AML-193 (cell line): ENCODE results near the gene ASIC4.

ENCODE experiments used
- DNase-seq, 2 experiments: peaks; one replicate each; lab custom pipeline; 2025; lab: John Stamatoyannopoulos, UW

The ASIC4 gene

GRCh38 chr2:219482674-219483405, 31.4 kb upstream of the ASIC4 start:
- DNase-seq = no peak

DNA sequence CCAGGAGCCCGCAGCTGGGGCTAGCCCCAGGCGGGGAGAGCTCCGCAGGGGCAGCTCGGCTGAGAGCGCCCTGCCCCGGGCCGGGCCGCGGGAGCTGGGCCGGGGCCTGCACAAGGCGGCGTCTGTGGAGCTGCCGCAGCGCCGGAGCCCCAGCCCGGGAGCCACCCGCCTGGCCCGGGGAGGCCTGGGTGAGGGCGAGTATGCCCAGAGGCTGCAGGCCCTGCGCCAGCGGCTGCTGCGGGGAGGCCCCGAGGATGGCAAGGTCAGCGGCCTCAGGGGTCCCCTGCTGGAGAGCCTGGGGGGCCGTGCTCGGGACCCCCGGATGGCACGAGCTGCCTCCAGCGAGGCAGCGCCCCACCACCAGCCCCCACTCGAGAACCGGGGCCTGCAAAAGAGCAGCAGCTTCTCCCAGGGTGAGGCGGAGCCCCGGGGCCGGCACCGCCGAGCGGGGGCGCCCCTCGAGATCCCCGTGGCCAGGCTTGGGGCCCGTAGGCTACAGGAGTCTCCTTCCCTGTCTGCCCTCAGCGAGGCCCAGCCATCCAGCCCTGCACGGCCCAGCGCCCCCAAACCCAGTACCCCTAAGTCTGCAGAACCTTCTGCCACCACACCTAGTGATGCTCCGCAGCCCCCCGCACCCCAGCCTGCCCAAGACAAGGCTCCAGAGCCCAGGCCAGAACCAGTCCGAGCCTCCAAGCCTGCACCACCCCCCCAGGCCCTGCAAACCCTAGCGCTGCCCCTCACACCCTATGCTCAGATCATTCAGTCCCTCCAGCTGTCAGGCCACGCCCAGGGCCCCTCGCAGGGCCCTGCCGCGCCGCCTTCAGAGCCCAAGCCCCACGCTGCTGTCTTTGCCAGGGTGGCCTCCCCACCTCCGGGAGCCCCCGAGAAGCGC, 30.6 kb upstream of the ASIC4 start:
- DNase-seq = no peak

GRCh38 chr2:219484343-219485200, 29.7 kb upstream of the ASIC4 start:
- no peak for DNase-seq

DNA sequence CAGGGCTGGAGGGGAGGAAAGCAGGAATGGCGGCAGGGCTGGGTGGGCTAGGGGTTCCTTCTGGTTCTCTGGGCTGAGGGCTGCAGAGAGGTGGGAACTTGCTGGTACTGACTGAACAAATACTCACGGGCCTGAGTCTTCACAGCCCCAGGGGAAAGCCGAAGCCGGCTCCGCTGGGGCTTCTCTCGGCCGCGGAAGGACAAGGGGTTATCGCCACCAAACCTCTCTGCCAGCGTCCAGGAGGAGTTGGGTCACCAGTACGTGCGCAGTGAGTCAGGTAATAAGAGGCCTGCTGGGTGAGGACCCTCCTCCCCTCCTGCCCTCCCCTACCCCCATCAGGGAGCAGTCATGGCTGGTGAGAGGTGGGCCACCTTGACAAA, 29.1 kb upstream of the ASIC4 start:
- no peak for DNase-seq

DNA sequence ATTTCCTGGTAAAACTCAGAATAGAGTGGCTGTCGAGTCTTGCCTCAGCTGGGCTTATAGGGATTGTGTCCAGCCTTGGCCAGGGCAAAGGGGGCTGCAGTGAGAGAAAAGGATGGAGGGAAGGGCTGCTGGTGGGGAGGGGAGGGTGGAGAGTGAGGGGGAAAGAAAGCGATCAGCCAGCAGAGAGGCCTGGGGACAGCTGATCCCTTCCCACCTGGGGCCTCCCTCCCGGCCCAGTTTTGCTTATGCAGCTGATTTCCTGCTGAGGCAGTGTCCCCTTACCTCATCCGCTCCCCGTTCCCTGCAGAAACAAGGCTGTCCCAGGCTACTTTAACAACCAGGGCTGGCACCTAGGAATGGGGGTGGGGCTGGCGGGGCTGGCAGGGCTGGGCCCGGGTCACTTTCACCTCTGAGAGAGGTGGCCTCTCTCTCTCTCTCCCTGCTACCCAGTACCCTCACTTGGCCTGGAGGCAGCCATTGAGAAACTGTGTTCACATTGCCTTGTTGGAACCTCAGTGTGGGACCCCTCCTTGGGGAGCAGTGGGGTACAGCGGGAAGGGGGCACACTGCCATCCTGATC, 27.8 kb upstream of the ASIC4 start:
- DNase-seq = no peak

DNA sequence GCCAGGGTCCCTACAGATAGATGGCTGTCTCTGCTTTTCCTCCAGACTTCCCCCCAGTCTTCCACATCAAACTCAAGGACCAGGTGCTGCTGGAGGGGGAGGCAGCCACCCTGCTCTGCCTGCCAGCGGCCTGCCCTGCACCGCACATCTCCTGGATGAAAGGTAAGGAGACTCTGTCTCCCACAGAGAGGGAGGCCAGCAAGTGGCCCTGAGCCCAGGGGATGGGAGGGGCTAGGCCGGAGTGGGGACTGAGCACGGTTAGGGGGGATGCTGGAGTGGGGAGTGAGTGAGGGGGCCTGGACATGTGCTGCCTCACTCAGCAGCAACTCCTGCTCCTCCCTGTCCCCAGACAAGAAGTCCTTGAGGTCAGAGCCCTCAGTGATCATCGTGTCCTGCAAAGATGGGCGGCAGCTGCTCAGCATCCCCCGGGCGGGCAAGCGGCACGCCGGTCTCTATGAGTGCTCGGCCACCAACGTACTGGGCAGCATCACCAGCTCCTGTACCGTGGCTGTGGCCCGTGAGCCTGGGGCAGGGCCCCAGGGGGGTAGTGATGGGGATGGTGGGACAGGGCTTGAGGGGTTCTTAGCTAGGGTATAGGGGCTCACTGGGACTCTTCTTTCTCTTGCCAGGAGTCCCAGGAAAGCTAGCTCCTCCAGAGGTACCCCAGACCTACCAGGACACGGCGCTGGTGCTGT, 26.0 kb upstream of the ASIC4 start:
- DNase-seq = no peak

DNA sequence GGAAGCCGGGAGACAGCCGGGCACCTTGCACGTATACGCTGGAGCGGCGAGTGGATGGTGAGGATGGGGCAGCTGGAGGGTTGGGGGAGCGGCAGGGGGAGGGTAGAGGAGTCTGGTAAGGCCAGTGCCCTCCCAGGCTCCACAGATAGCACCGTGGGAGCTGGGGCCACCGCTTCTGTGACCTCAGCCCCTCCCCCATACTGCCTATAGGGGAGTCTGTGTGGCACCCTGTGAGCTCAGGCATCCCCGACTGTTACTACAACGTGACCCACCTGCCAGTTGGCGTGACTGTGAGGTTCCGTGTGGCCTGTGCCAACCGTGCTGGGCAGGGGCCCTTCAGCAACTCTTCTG, 25.5 kb upstream of the ASIC4 start:
- DNase-seq = no peak

GRCh38 chr2:219489315-219489714, 25.0 kb upstream of the ASIC4 start:
- DNase-seq = no peak

- no peak for DNase-seq
These were observed 24.1 kb upstream of the ASIC4 start for GRCh38 chr2:219490186-219490585.

DNA sequence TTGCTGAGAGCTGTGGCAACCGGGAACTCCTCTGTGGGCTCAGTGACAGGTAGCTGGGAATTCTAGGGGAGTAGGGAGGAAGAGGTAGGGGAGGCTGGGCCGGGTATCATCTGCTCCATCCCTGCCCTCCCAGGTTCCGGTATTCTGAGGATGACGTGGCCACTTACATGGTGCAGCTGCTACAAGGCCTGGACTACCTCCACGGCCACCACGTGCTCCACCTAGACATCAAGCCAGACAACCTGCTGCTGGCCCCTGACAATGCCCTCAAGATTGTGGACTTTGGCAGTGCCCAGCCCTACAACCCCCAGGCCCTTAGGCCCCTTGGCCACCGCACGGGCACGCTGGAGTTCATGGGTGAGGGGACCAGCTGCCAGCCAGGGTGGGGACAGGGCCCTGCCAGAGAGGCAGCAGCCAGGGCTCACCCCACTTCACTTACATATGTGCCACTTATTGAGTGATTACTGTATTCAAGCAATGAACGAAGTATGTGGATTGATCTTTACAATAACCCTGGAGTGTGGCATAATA, 23.6 kb upstream of the ASIC4 start:
- DNase-seq = no peak

- no peak for DNase-seq
These were observed 22.9 kb upstream of the ASIC4 start for GRCh38 chr2:219491278-219491963.

GRCh38 chr2:219492575-219492974, 21.7 kb upstream of the ASIC4 start:
- no peak for DNase-seq

DNA sequence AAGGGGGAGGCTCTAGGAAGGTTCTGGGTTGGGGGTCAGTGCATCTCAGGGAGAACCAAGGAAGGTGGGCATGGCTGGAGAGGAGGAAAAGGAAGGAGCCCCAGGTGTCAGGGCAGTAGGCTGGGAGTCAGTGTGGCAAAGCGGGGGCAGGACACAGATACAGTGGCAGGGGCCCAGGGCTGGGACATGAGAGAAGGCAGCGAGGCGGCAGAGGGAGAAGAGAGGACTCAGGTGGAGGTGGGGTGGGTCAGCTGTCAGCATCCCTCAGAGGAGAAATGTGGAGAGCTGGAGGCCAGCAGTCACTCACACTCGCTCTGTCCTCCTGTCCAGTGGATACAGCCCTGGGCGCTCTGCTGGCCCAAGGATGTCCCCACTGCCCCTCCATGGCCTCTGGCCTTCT, 21.2 kb upstream of the ASIC4 start:
- no peak for DNase-seq

- DNase-seq = no peak
These were observed 19.2 kb upstream of the ASIC4 start for GRCh38 chr2:219494952-219495530.

DNA sequence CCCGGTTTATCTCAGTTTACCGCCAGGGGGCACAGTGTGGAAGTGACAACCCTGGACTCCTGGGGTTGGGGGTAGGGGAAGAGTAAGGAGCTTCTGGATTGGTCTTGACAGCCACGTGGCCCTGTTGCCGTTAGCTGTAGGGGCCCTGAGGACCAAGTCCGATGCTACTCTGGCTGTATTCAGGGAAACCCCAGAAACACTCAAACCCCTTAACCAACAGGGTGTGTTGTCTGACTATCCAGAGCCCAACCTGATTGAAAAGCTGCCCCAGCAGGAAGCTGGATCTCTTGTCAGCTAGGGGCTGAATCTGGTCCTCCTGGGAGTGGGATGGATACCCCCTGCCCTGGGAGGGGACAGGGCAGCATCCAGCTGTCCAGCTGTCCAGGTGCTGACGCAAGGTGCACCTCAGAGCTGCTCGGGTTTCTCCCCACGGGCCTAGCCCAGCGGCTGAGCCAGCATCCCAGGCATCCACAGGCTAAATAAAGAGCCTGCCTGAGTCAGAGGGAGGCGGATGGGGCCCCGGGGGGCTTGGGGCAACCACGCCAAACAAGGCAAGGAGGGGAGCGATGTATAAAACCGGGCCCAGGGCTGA, 18.7 kb upstream of the ASIC4 start:
- DNase-seq = peak; percentile 47 to 50

DNA sequence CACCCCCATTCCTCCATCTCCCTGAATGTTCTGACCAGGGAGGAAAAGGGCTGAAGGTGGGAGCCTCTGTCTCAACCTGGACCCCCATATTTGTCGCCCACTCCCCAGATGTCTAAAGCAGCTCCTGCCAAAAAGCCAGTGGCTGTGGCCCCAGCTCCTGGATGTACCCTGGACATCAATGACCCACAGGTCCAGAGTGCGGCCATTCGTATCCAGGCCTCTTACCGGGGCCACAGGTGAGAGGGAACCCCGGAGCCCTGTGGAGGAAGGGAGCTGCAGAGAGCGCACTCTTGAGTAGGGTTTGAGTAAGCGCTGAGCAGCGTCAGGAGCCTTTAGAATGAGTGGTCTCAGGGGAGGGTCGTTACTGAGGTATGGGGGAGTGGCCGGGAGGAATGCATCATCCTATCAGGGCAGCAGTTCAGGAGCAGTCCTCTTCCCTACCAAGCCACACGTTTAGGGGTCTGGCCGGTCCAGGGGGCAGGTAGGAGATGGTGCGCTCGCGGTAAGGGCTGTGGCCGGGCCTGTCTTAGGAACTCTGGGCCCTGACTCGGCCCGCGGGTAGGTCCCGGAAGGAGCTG, 17.9 kb upstream of the ASIC4 start:
- DNase-seq = no peak

- DNase-seq = no peak
These were observed 17.3 kb upstream of the ASIC4 start for GRCh38 chr2:219496825-219497494.

DNA sequence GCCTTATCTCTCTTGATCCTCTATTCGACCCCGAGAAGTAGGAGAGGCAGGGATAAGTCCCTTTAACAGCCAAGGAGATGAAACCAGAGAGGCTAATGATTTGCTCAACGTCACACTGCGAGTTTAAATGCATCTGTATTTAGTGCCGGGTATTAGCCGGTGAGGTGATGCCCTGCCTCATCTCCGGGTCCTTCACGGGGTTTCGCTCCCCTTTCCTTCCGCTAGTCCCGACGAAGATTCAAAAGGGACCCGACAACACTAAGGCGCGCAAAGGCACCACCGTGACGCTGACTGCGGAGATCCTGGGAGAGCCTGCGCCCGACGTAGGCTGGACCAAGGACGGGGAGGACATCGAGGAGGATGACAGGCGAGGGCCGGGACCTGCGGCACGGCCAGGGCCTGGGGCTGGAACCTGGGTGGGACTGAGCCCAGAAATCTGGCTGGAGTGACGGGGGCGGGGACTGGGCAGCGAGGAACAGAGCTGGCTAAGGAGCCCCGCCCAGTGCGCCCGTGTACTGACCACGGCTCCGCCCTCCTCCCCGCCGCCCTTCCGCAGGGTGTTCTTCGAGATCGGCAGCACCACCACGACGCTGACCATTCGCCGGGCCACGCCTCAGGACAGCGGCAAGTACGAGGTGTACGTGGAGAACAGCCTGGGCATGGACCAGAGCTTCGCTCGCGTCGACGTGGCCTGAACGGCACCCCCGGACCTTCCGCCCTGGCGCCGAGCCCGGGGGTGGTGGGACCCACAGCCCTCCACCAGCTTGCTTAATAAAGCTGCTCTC, 16.6 kb upstream of the ASIC4 start:
- peak; percentile 65 to 75 for DNase-seq
